T-helper 9 cell (primary cell): Measurements from ENCODE around the gene SLCO3A1.

Experiments
- DNase-seq: peaks from one replicate; pipeline ENCODE4 v3.0.0-alpha.2; 2020

SLCO3A1 gene

GRCh38 chr15:91916051-91916450 lies 62.5 kb downstream of the SLCO3A1 start:
- no peak for DNase-seq

DNA sequence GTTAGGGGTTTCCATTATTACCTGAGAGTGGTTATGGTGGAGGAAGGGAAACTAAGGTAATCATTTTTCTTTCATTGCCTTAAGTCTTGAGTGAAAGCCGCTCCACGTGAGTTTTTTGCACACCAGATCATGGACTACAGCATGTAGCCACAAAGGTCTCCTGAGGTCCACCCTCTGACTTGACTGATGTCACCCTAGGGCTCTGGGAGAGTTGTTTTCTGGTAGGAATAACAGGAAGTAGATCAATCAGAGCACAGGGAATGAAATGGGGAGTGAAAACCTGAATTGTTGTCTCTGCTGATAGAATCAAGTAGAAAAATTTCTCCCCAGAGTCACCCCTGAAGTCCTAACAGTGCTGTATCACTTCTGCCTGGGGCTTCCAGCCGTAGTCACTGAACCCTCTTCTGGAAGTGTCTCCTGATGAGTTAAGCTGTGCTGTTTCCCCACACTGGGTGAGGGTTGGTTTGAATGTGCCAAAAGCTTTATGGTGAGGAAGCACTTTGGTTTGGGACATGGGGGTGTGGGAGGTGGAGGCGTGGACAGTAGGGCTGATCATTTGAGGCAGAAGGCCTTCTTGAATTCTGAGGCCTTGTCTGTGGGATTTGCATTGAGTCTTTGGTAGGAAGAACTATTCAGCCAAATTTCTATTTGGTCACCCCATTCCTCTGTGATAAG lies 64.3 kb downstream of the SLCO3A1 start:
- no peak for DNase-seq

GRCh38 chr15:91919014-91919534 lies 65.6 kb downstream of the SLCO3A1 start:
- no peak for DNase-seq

DNA sequence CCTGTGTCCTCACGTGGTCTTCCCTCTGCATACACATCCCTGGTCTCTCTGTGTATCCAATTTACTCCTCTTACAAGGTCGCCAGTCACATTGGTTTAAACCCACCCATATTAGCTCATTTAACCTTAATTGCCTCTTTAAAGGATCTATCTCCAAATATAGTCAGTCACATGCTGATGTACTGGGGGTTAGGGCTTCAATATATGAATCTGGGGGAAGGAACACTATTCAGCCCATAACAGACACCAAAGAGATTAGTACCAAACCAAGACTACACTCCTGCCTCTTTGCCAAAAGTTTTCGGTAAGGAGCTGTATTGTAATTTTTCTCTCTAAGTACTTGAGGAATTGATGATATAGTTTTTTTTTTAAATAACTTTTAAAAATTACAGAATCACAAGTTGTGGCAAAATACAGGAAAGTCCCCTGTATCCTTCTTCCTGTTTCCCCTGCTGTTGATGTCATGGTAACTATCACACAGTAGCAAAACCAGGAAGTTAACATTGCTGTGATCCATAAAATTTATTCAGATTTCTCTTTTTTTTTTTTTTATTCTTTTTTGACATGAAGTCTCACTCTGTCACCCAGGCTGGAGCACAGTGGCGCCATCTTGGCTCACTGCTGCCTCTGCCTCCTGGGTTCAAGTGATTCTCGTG lies 67.8 kb downstream of the SLCO3A1 start:
- DNase-seq = no peak

DNA sequence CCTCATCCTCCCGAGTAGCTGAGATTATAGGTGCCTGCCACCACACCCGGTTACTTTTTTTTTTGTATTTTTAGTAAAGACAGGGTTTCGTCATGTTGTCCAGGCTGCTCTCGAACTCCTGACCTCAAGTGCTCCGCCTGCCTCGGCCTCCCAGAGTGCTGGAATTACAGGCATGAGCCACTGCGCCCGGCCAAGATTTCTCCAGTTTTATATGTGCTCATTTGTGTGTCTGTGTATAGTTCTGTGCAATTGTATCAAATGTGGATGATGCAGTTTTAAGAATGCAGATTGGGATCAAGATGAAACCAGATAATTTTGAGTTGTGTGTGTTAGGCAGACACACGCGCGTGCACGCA lies 68.3 kb downstream of the SLCO3A1 start:
- no peak for DNase-seq

GRCh38 chr15:91922646-91923547 lies 69.4 kb downstream of the SLCO3A1 start:
- DNase-seq = no peak

- DNase-seq = no peak
Measured at GRCh38 chr15:91924183-91924582, 70.7 kb downstream of the SLCO3A1 start.

DNA sequence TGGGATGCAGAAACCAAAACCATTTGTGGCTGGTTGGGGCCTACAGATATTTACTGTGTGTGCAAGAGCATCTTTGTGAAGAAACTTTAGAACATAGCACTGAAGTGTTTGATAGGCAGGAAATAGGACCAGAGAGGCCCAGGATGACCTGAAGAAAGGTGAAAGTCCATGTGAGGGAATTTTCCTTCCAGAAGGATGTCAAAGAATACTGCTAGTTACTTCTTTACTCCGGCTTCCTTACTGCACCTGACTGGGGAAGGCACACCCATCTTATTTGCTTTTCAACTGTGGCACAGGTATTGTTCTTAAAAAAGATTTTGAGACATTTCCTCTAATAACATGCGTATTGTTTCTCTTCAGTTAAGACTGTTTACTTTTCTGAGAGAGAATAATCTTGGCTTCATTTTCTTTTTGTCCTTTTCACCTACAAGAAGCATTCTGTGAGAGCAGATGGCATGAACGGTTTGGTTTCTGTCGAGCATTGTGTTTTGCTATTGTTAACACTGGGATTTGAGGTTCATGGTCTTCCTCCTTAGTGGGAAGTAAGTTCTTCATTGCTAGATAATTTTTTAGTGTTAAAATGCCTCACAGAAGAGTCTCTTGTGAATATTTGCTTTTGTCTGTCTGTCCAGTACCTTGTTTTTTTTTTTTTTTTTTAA lies 71.5 kb downstream of the SLCO3A1 start:
- DNase-seq = no peak

GRCh38 chr15:91925794-91926193 lies 72.3 kb downstream of the SLCO3A1 start:
- no peak for DNase-seq

DNA sequence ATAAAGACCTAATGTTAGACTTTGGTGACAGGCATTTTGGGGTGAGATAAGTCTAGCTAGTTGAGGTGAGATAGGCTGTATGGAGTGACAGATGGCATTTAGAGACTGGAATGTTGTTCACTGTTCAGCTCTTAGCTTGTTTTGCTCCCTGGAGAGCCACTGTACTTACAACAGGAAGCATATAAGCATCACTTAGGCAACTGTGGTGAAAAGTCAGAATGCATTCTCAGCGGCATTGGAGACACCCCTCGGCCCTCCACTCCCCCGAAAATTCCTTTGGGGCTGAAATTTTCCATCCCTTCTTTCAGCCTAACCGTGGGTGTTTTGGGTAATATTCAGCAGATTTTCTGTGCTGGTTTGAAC lies 73.4 kb downstream of the SLCO3A1 start:
- no peak for DNase-seq

- DNase-seq = no peak
Measured at GRCh38 chr15:91927585-91927984, 74.1 kb downstream of the SLCO3A1 start.

GRCh38 chr15:91928675-91929074 lies 75.2 kb downstream of the SLCO3A1 start:
- DNase-seq = no peak

GRCh38 chr15:91929509-91929908 lies 76.0 kb downstream of the SLCO3A1 start:
- DNase-seq = no peak

DNA sequence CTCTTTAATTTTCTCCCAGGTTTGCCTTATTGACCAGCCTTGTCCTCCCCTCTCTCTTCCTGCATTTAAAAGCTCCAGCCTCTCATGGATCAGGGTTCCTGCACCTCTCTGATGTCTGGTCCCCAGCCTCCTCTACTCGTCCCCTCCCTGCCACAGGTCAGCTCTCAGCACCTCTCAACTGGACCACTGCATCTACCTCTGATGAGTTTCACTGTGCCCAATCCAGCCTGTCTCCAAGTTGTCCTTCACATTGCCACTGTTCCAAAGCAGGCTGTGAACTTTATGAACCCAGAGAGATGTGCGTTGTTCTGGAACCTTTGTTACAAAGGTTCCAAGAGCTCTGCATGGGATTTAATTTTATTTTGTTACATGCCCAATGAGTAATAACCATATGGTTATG lies 76.6 kb downstream of the SLCO3A1 start:
- no peak for DNase-seq

DNA sequence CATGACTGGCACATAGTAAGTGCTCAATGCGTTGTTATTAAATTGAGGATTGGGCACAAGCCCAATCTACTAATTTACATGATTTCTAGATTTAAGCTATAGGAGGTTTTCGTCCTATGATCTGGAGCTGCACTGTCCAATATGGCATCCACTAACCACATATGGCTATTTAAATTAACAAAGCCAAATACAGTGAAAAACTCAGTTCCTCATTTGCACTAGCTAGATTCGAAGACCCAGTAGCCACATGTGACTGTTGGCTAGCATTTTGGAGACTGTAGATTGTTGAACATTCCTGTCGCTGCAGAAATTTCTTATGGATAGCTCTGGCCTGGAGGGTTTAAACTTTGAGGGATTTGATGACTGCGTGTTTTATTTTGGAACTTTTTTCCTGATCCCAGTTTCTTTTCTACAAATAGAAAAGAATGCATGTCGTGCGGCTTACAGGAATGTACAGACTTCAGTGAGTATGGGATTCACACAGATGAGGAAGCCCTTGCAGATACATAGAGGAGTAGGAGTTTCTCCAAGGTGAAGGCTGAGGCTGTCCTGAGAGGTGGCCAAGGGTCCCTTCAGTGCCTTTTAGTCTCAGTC lies 82.8 kb downstream of the SLCO3A1 start:
- DNase-seq = no peak

GRCh38 chr15:91936927-91937326 lies 83.4 kb downstream of the SLCO3A1 start:
- no peak for DNase-seq

DNA sequence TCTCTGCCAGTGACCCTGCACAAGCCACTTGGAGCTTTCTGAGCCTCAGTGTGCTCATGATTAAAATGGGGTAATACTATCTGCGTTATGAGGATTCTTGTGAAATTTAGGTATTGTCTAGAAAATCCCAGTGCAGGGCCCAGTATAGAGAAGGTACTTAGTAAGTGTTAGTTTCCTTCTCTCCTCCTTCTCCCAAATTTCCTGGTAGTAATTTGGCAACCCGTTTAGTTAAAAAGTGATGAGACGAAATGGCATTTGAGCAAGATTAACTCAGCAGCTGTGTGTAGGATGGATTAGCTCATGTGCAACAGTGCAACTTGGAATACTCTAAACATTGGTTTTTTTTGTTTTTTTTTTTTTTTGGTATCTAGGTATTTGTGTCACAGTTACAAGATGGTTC lies 84.6 kb downstream of the SLCO3A1 start:
- DNase-seq = no peak

- no peak for DNase-seq
Measured at GRCh38 chr15:91939403-91939831, 85.9 kb downstream of the SLCO3A1 start.

DNA sequence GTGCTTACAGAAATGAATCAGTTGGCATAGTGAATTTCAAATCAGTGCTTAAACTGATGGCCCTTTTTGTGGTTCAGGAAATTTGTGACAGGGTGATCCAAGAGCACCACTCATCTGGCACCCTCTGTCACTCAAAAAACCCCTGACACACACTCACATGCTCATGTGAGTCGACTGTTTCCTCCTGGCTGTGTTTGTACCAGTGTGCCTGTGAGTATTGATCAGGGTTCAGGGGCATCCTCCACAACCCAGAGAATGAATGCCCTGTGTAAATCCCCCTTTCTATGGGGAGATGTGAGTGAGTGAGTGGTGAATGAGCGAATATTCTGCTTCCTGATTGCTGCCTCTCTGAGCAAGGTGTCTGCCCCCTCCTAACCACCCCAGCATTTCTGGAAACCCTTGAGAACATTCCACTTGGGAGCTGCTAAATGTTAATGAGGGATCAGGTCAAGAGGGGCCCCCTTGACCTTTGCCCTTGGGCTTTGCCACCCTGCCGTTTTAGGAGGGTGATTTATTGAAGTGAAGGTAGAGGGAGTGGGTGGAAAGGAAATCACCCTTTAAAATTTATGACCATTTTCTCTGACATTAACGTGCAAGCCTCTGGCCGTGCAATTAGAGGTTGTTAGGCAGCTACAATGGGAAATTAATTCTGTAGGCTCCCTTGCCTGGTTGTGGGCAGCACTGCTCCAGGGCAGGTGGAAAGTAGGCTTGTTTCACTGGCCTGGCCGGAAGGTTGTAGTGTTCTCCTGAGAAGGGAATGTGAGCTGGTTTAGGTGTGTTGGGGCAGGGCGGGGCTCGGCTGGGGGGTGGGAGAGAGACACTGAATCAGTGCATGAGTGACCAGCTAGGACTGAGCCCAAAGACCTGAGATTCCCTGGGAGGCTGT lies 87.2 kb downstream of the SLCO3A1 start:
- no peak for DNase-seq

DNA sequence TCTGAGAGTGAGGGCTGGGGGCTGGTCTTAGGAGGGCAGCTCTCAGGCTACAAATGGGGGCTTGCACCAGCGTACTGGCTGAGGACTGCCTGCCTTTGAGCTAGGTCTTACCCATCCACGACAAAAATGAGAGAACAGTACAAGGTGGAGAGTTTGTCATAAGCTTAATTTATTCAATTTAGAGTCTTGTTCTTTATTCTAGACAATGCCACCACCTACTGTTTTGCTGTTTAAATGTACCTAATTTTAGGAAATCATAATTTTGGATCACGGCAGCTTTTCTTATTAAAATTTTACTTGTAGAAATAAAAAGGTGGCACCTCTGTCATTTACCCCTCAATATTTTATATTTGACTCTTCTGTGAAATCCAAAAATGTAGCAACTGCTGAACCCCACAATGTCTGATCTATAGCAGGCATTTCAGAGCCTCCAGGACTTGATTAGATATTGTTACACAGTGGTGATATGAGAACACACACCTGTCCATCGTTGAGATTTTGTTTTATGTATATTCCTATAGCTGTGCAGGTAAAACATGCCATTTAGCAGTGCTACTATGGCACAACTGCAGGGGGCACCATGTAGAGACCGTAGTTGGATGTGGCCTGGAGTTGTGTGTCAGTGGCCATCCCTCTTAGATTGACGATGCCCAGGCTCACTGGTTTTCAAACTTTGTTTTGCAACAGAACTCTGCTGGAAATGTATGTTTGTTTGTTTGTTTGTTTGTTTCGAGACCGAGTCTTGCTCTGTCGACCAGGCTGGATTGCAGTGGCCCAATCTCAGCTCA lies 88.6 kb downstream of the SLCO3A1 start:
- no peak for DNase-seq
